CD8-positive, alpha-beta memory T cell (primary cell): ENCODE results near the gene FTSJ1. TPM values are rescaled to one million over a fixed set of nuclear protein-coding genes. Genes with fewer than 3 reads are reported as not detected.

Source experiments
- CTCF ChIA-PET: fragments of 350-600 bp; sonication (Branson Sonifier 250); formaldehyde crosslinking; loops from one replicate; lab custom pipeline; 2021; ENCODE audit warnings: antibody characterized with exemption; lab: Charles Lee
- POLR2A ChIA-PET: fragments of 350-600 bp; sonication (Branson Sonifier 250); formaldehyde crosslinking; loops from one replicate; lab custom pipeline; 2021; ENCODE audit warnings: antibody characterized with exemption; lab: Charles Lee
- DNase-seq, 5 donors: peaks; one replicate each; pipeline versions ENCODE4 v3.0.0 to v3.0.0-alpha.2; 2020 to 2022; ENCODE audit warnings: mixed read lengths in 1 of 5
- H3K27ac ChIP-seq: one replicate; pipeline ENCODE4 v1.7.0; 2013; ENCODE audit warnings: low read depth, mild to moderate bottlenecking, low read length, moderate library complexity
- H3K27me3 ChIP-seq: 2 replicates; pipeline ENCODE4 v1.7.0; 2013; ENCODE audit warnings: low read length, mild to moderate bottlenecking; ENCODE audit not compliant: insufficient read depth, poor library complexity, severe bottlenecking
- H3K36me3 ChIP-seq: 2 replicates; pipeline ENCODE4 v1.7.0; 2013; ENCODE audit warnings: mild to moderate bottlenecking, low read length, moderate library complexity; ENCODE audit not compliant: insufficient read depth
- H3K4me1 ChIP-seq: 2 replicates; pipeline ENCODE4 v1.7.0; 2013; ENCODE audit warnings: mild to moderate bottlenecking, low read length, moderate library complexity; ENCODE audit not compliant: insufficient read depth
- H3K4me3 ChIP-seq: 2 replicates; pipeline ENCODE4 v1.7.0; 2013; ENCODE audit warnings: mild to moderate bottlenecking, low read length
- H3K9me3 ChIP-seq: 2 replicates; pipeline ENCODE4 v1.7.0; 2013; ENCODE audit warnings: mild to moderate bottlenecking, low read length
- H3K27ac Mint-ChIP-seq, 8 donors: one replicate each; pipeline ENCODE4 v1.8.0; 2020 to 2021; ENCODE audit warnings: mixed read lengths in 8 of 8, mild to moderate bottlenecking in 6 of 8, inconsistent platforms in 3 of 8, moderate library complexity in 3 of 8
- H3K27me3 Mint-ChIP-seq, 2 donors: one replicate each; pipeline ENCODE4 v1.8.0; 2020 to 2021; ENCODE audit warnings: mixed read lengths in 2 of 2, mild to moderate bottlenecking in 1 of 2, moderate library complexity in 1 of 2
- H3K36me3 Mint-ChIP-seq, 3 donors: one replicate each; pipeline ENCODE4 v1.8.0; 2020 to 2021; ENCODE audit warnings: mixed read lengths in 3 of 3, inconsistent platforms in 1 of 3, mild to moderate bottlenecking in 1 of 3
- H3K4me1 Mint-ChIP-seq, 3 donors: one replicate each; pipeline ENCODE4 v1.8.0; 2020 to 2021; ENCODE audit warnings: mixed read lengths in 3 of 3, inconsistent platforms in 1 of 3, mild to moderate bottlenecking in 1 of 3
- H3K4me3 Mint-ChIP-seq, 7 donors: one replicate each; pipeline ENCODE4 v1.8.0; 2020 to 2021; ENCODE audit warnings: mixed read lengths in 7 of 7, mild to moderate bottlenecking in 6 of 7, moderate library complexity in 4 of 7, inconsistent platforms in 2 of 7
- H3K9me3 Mint-ChIP-seq, 5 donors: one replicate each; pipeline ENCODE4 v1.8.0; 2020 to 2022; ENCODE audit warnings: mixed read lengths in 5 of 5, mild to moderate bottlenecking in 3 of 5, moderate library complexity in 2 of 5, inconsistent platforms in 1 of 5
- polyA plus RNA-seq: library from polyadenylated mRNA; unstranded; fragments of 300-500 nt; fragmentation: Illumina TruSeq; gene quantifications from one replicate; pipeline ENCODE4 v1.2.3, GENCODE V29; 2021
- total RNA-seq, 2 experiments: library from RNA; stranded (reverse); gene quantifications; one replicate each; pipeline ENCODE4 v1.2.3, GENCODE V29; 2021

FTSJ1 gene
- total and polyA plus RNA-seq, 3 experiments from 2014 or later: 69.4 to 107 (median 105) TPM

DNA sequence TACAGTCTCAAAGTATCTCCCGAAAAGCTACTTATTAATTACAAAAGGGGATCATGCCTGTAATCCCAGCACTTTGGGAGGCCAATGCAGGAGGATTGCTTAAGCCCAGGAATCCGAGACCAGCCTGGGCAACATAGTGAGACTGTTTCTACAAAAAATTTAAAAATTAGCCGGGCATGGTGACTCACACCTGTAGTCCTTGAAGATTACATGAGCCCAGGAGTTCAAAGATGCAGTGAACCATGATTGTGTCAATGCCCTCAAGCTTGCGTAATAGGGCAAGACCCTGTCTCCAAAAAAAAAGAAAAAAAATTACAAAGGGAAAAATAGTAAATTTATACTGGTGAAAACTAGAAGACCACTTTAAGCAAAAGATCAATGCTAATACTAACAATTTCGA lies 29.5 kb downstream of the FTSJ1 start:
- Mint-ChIP-seq H3K4me1 (peaks cover 12 to 22% (median 15%) of the 10 kb centered on the region in 3 donors), H3K4me3 (no peak overlapping the region), H3K27me3 (peaks cover 0 to 12% of the 10 kb centered on the region in 2 donors), H3K27ac (no peak overlapping the region), H3K36me3 (peaks cover 0 to 8% (median 0%) of the 10 kb centered on the region in 3 donors), H3K9me3 (no peaks in the 10 kb centered on the region)
- no peak overlapping the region for H3K27ac ChIP-seq
- H3K4me1 ChIP-seq: peaks cover 10% of the 10 kb centered on the region
- DNase-seq: no peak
- no peak overlapping the region for H3K4me3 ChIP-seq
- H3K27me3 ChIP-seq: no peaks in the 10 kb centered on the region
- POLR2A ChIA-PET: no interaction called here
- H3K36me3 ChIP-seq: no peaks in the 10 kb centered on the region
- CTCF ChIA-PET: no interaction called here
- no peaks in the 10 kb centered on the region for H3K9me3 ChIP-seq

DNA sequence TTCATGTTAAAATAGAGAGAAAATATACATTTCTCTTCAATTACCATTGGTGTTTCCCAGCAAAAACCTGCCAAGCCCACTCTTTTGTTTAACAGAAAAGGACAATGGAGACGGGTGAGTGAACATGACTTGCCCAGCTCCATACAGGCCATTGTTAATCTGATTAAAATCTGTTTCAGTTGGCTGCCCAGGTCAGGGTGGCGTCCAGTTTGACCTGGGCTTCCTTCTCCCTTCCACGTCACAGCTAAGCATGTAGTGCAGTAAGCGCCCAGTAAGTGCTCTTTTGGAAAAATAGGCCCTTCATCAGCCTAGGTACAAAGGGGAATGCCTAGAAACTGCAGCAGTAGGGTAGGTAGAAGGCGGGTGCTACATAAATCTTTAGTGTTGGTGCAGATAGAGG lies 31.2 kb downstream of the FTSJ1 start:
- H3K4me1 Mint-ChIP-seq: peaks cover 16 to 36% (median 25%) of the 10 kb centered on the region in 3 donors
- Histone ChIP-seq H3K4me3 (no peak overlapping the region), H3K27ac (no peak overlapping the region), H3K9me3 (no peaks in the 10 kb centered on the region), H3K27me3 (no peaks in the 10 kb centered on the region), H3K4me1 (peaks cover 10% of the 10 kb centered on the region), H3K36me3 (no peaks in the 10 kb centered on the region)
- ChIA-PET POLR2A (no interaction called here), CTCF (interaction anchor here (3.4 kb wide), 1 partner anchor 32 kb away, joined by 11 read pairs; the partner anchor contains the start of gene TBC1D25)
- DNase-seq: no peak
- peaks cover 0 to 16% (median 2%) of the 10 kb centered on the region in 3 donors for H3K36me3 Mint-ChIP-seq
- no peaks in the 10 kb centered on the region for H3K9me3 Mint-ChIP-seq
- H3K27ac Mint-ChIP-seq: peak overlapping the region in 2 of 8 donors; percentile 30 to 37
- H3K4me3 Mint-ChIP-seq: peak overlapping the region in 3 of 7 donors; percentile 30 to 59 (median 52)
- peaks cover 0 to 4% of the 10 kb centered on the region in 2 donors for H3K27me3 Mint-ChIP-seq

DNA sequence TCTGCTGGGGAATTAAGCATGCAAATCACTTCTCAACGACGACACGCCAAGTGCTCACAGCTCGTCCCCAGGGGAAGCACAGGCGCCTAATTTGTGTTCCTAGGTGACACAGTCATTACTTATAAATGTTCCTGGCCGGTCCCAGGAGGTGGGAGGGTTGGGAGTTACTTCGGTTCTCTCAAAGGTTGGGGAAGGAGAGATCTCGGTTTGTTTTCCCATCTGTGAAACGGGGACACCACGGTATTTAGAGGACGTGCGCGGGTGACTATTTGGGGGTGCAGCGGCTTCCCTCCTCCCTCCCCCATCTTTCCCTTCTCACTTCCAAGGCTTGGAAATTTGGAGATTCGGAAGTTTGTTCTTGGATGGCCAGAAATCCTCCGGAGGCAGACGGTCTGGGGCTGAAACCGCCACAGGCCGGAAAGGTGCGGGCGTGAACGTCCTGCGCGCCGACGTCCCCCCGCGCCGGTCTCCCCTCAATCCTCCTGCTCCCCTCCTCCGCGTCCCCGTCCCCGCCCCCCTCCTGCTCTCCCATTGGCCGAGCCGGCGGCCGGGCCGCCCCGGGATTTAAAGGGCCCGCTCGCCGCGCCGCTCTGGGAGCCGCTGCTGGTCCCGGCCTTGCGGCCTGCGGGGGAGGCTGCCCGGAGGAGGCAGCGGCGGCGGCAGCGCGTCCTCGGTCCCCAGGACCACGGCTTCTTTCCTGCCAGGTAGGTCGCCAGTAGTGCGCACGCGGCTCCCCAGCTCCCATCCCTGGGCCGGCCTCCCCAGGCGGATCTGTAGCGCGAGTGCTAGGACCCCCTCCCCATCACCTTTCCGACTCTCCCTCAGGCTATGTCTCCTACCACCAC lies 32.6 kb downstream of the FTSJ1 start, which contains the start of gene PORCN:
Gene PORCN, plus strand, starts transcription at position 593 of the 845 bp plus-strand sequence. CDS start 829 bp downstream, outside the sequence.
- POLR2A ChIA-PET: interaction anchor here (0.8 to 1.3 kb wide), 3 partner anchors 13 to 31 kb away, joined by 3 to 4 read pairs (median 4); partner anchors contain the start of genes EBP and TBC1D25

DNA sequence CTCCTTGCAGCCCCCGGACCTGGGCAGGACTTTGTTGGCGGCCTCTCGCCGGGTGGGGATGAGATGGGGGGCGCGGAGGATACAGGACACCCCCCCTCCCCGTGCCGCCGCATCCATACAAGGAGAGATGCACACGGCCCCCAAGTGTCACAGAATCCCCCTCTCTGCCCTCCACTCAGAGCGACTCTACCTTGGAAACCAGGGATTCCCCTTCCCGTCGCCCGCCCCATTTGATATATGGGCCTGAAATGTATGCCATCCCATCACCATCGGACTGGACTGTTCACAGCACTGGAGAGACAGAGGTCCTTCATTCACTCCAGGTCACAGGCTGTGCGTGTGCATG lies 33.2 kb downstream of the FTSJ1 start:
- Mint-ChIP-seq H3K27me3 (no peaks in the 10 kb centered on the region), H3K9me3 (no peaks in the 10 kb centered on the region), H3K36me3 (peaks cover 0 to 27% (median 2%) of the 10 kb centered on the region in 3 donors), H3K4me3 (peak overlapping the region; percentile 87 to 94 (median 89)), H3K4me1 (peaks cover 16 to 44% (median 26%) of the 10 kb centered on the region in 3 donors), H3K27ac (peak overlapping the region; percentile 82 to 94 (median 90))
- Histone ChIP-seq H3K36me3 (no peaks in the 10 kb centered on the region), H3K4me1 (peaks cover 10% of the 10 kb centered on the region), H3K27me3 (no peaks in the 10 kb centered on the region), H3K27ac (peak overlapping the region; percentile 48), H3K9me3 (no peaks in the 10 kb centered on the region), H3K4me3 (peak overlapping the region; percentile 52)
- DNase-seq: peak in 1 of 5 donors; percentile 50
- CTCF ChIA-PET: interaction anchor here (3.4 kb wide), 1 partner anchor 30 kb away, joined by 11 read pairs; the partner anchor contains the start of gene TBC1D25
- POLR2A ChIA-PET: no interaction called here

More for the DNA sequence above, 32.6 kb downstream of the FTSJ1 start, which contains the start of gene PORCN:
- Mint-ChIP-seq H3K4me3 (peak within 1 kb of the TSS; percentile 87 to 94 (median 89)), H3K9me3 (no peaks in the 10 kb centered on the region), H3K27me3 (peaks cover 0 to under 1% of the 10 kb centered on the region in 2 donors), H3K27ac (peak within 1 kb of the TSS; percentile 82 to 94 (median 92)), H3K4me1 (peaks cover 16 to 44% (median 26%) of the 10 kb centered on the region in 3 donors), H3K36me3 (peaks cover 0 to 26% (median 2%) of the 10 kb centered on the region in 3 donors)
- DNase-seq: peak; percentile 67 to 86 (median 75)
- no peaks in the 10 kb centered on the region for H3K36me3 ChIP-seq
- peaks cover 10% of the 10 kb centered on the region for H3K4me1 ChIP-seq
- CTCF ChIA-PET: interaction anchor here (3.4 kb wide), 1 partner anchor 31 kb away, joined by 11 read pairs; the partner anchor contains the start of gene TBC1D25
- peak within 1 kb of the TSS; percentile 48 for H3K27ac ChIP-seq
- H3K4me3 ChIP-seq: peak within 1 kb of the TSS; percentile 52
- H3K9me3 ChIP-seq: no peaks in the 10 kb centered on the region
- no peaks in the 10 kb centered on the region for H3K27me3 ChIP-seq

DNA sequence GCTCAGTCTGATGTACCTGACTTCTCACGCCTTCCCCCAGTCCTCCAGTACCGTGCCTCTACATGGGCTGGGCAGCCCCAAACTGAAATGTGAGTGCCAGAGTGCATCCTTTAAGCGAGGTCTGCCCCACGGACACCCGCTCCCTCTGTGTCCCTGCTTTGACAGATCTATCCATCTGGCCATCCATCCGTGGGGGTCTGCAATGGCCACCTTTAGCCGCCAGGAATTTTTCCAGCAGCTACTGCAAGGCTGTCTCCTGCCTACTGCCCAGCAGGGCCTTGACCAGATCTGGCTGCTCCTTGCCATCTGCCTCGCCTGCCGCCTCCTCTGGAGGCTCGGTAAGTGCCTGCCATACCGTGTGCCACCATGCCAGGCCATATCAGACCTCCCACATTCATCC lies 33.6 kb downstream of the FTSJ1 start:
- Mint-ChIP-seq H3K27ac (peak overlapping the region in 7 of 8 donors; percentile 82 to 94 (median 88)), H3K36me3 (peaks cover 0 to 31% (median 2%) of the 10 kb centered on the region in 3 donors), H3K27me3 (no peaks in the 10 kb centered on the region), H3K9me3 (no peaks in the 10 kb centered on the region), H3K4me1 (peaks cover 16 to 44% (median 26%) of the 10 kb centered on the region in 3 donors), H3K4me3 (peak overlapping the region; percentile 87 to 94 (median 89))
- Histone ChIP-seq H3K36me3 (no peaks in the 10 kb centered on the region), H3K27me3 (no peaks in the 10 kb centered on the region), H3K9me3 (no peaks in the 10 kb centered on the region), H3K27ac (peak overlapping the region; percentile 48), H3K4me1 (peaks cover 10% of the 10 kb centered on the region), H3K4me3 (peak overlapping the region; percentile 52)
- ChIA-PET CTCF (interaction anchor here (3.4 kb wide), 1 partner anchor 30 kb away, joined by 11 read pairs; the partner anchor contains the start of gene TBC1D25), POLR2A (no interaction called here)
- DNase-seq: no peak

DNA sequence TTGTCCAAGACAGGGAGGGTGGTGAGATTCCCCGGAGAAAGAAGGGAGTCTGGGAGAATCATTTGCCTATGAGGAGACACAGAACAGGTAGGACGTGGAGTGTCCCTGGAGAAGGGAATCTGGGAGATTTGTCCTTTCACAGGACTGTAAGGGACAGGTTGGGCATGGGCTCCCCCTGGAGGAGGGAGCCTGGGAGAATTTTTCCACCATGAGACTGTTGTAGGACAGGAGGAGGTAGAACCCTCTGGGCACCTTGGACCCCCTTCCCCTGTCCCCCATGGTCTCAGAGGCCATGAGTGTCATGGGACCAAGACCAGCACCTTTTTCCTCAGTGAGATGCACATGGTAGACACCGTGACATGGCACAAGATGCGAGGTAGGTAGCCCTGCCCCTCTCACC lies 35.6 kb downstream of the FTSJ1 start:
- no peaks in the 10 kb centered on the region for H3K9me3 Mint-ChIP-seq
- peaks cover 0 to 48% (median 5%) of the 10 kb centered on the region in 3 donors for H3K36me3 Mint-ChIP-seq
- DNase-seq: no peak
- peaks cover 10% of the 10 kb centered on the region for H3K4me1 ChIP-seq
- H3K4me3 Mint-ChIP-seq: no peak overlapping the region
- ChIA-PET CTCF (no interaction called here), POLR2A (no interaction called here)
- H3K4me3 ChIP-seq: no peak overlapping the region
- no peaks in the 10 kb centered on the region for H3K27me3 Mint-ChIP-seq
- H3K9me3 ChIP-seq: no peaks in the 10 kb centered on the region
- peak overlapping the region in 2 of 8 donors; percentile 38 to 92 for H3K27ac Mint-ChIP-seq
- no peaks in the 10 kb centered on the region for H3K36me3 ChIP-seq
- no peak overlapping the region for H3K27ac ChIP-seq
- H3K4me1 Mint-ChIP-seq: peaks cover 22 to 49% (median 28%) of the 10 kb centered on the region in 3 donors
- no peaks in the 10 kb centered on the region for H3K27me3 ChIP-seq

DNA sequence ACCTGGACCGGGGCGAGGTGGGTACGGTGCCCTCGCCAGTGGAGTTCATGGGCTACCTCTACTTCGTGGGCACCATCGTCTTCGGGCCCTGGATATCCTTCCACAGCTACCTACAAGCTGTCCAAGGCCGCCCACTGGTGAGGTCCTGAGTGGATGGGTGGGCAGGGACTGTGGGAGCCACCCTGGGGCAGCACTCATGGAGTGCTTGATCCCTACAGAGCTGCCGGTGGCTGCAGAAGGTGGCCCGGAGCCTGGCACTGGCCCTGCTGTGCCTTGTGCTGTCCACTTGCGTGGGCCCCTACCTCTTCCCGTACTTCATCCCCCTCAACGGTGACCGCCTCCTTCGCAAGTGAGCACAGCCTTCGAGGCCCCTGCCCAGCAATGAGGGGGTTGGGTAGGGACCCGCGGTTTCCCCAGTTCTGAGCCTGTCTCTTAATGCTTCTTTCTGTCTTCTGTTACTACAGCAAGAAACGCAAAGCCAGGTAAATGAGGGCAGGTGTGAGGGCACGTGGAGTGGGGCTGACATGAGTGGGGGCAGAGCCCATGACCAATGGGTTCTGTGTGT lies 36.5 kb downstream of the FTSJ1 start:
- no peak for DNase-seq
- peaks cover 19 to 53% (median 31%) of the 10 kb centered on the region in 3 donors for H3K4me1 Mint-ChIP-seq
- no peaks in the 10 kb centered on the region for H3K9me3 Mint-ChIP-seq
- peaks cover 0 to 50% (median 5%) of the 10 kb centered on the region in 3 donors for H3K36me3 Mint-ChIP-seq
- H3K36me3 ChIP-seq: no peaks in the 10 kb centered on the region
- no peaks in the 10 kb centered on the region for H3K9me3 ChIP-seq
- no peak overlapping the region for H3K27ac ChIP-seq
- peak overlapping the region in 2 of 7 donors; percentile 13 to 24 for H3K4me3 Mint-ChIP-seq
- no peaks in the 10 kb centered on the region for H3K27me3 Mint-ChIP-seq
- H3K27me3 ChIP-seq: no peaks in the 10 kb centered on the region
- CTCF ChIA-PET: interaction anchor here (0.5 kb wide), 1 partner anchor 195 kb away, joined by 3 read pairs; no protein-coding TSS in a partner anchor
- no peak overlapping the region for H3K4me3 ChIP-seq
- POLR2A ChIA-PET: no interaction called here
- peak overlapping the region in 1 of 8 donors; percentile 42 for H3K27ac Mint-ChIP-seq
- H3K4me1 ChIP-seq: peaks cover 10% of the 10 kb centered on the region
